ENCODE data around the gene KCNC1. TPM values are rescaled to one million over a fixed set of nuclear protein-coding genes. Genes with fewer than 3 reads are reported as not detected.

The KCNC1 gene
- total and polyA plus RNA-seq, 2 of the 13 experiments (the other 11 are each of a cell fraction or from before 2014, with no cell fraction given), result 0.01 to 0.04 TPM

DNA sequence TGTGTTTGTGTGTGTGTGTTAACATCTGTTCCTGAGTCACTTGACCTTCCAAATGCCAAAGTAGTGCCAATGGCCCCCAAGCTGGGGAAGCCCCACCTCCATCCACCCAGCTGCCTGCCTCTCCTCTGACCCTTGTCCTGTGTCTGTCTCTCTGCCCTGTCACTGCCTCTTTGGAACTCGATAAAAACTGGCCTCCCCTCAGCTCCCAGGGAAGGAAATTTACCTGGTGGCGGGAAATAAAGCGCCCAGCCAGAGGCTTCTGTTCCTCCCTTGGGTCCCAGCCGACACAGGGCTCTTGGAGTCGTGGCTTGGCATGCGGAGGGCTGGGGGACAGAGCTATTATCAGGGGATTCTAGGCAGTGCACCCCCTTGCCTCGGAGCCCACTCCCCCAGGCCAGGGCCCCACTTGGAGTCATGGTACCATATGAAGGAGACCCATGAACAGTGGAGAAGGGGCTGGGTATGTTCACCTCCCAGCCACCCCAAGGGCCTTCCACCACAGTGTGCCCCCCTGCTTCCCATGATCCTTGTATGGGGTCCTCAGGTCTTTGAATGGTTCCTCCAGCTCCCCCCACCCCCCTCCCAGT lies 6.2 kb downstream of the KCNC1 start:
- ATAC-seq (peak; percentile 17; the same call in 2 of the 3 replicates), DNase-seq (ENCODE audit: low spot score) (no peak), FAIRE-seq (no peak)
- intact Hi-C loops (cut with micrococcal nuclease; ENCODE audit: unreplicated experiment), result no loop called here
- H3K27me3 ChIP-seq (ENCODE audit: control insufficient read depth in 1 of 2, insufficient read depth in 2 of 2, low read length in 2 of 2), result peaks cover 2 to 39% of the 10 kb centered on the region in 2 experiments; a peak in 2 of 5 replicates
- no peaks in the 10 kb centered on the region for H3K9me3 ChIP-seq (ENCODE audit: low read length)
- in situ Hi-C loops (cut with HindIII; ENCODE audit: extremely low pct_ligation_motif_present, low pct_unique_long_range_greater_than_20kb), result no loop called here
- no peak overlapping the region for H2AFZ ChIP-seq (ENCODE audit: low read length)
- WGBS (ENCODE audit: low lambda C conversion rate), result 0% methylated on average over 1 of the region's 7 CpGs
- ChIA-PET POLR2A (no interaction called here), CTCF (ENCODE audit: low intra/inter-chr PET ratio, low total read pairs) (no interaction called here)
- no peak overlapping the region for H3K9ac ChIP-seq (ENCODE audit: insufficient read depth, low read depth, low read length)
- BruUV-seq (replicated peaks), result no TSS peak
- no peak overlapping the region for H3K27ac ChIP-seq (ENCODE audit: extremely low read length, insufficient read depth, low read length)
- H3K79me2 ChIP-seq (ENCODE audit: insufficient read depth, low read length), result no peaks in the 10 kb centered on the region
- 0 out of 2 replicates have a peak, but pooled peaks have one; percentile 16 for TF ChIP-seq ZNF646 (CRISPR knock-in tag; IDR thresholded peaks at IDR 0.05)
- TF ChIP-seq ZNF317 (CRISPR knock-in tag; IDR thresholded peaks at IDR 0.05), result peak; percentile 86
- TF ChIP-seq PATZ1 (CRISPR knock-in tag; IDR thresholded peaks at IDR 0.05), result 0 out of 2 replicates have a peak, but pooled peaks have one; percentile 20
- TF ChIP-seq MTA1 (CRISPR knock-in tag; IDR thresholded peaks at IDR 0.05; ENCODE audit: borderline replicate concordance), result no peak
- no peaks in the 10 kb centered on the region for H3K36me3 ChIP-seq (replicated peaks in 1 of 2; ENCODE audit: control insufficient read depth in 1 of 2, insufficient read depth in 2 of 2, low read length in 2 of 2)
- H3K4me1 ChIP-seq (ENCODE audit: insufficient read depth, low read length), result peaks cover 9% of the 10 kb centered on the region
- no peak overlapping the region for H3K4me2 ChIP-seq (ENCODE audit: low read depth, low read length)
- no peak overlapping the region for H3K4me3 ChIP-seq (replicated peaks in 1 of 3; ENCODE audit: insufficient read depth in 1 of 3, low read depth in 2 of 3, low read length in 3 of 3)
- no peaks in the 10 kb centered on the region; the same call in 1 of the 2 replicates for H4K20me1 ChIP-seq (ENCODE audit: insufficient read depth, low read length)

Measured in HepG2 (cell line).